Measurements from ENCODE around the gene RAB5IF.

DNA sequence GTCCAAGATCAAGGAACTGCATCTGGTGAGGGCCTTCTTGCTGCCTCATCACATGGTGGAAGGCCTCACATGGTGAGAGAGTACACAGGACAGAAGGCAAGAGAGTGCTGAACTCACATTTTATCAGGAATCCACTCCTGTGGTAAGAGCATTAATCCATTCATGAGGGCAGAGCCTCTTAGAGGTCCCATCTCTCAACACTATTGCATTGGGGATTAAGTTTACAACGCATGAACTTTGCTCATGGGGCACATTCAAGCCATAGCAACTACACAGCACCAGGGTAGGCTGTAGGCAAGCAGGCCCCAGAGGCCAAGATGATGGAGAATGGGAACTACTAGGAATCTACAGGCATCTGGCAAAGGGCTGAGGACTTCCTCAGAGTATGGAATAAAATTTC, 42.2 kb upstream of the RAB5IF start:
- TF ChIP-seq, protein P1, sequence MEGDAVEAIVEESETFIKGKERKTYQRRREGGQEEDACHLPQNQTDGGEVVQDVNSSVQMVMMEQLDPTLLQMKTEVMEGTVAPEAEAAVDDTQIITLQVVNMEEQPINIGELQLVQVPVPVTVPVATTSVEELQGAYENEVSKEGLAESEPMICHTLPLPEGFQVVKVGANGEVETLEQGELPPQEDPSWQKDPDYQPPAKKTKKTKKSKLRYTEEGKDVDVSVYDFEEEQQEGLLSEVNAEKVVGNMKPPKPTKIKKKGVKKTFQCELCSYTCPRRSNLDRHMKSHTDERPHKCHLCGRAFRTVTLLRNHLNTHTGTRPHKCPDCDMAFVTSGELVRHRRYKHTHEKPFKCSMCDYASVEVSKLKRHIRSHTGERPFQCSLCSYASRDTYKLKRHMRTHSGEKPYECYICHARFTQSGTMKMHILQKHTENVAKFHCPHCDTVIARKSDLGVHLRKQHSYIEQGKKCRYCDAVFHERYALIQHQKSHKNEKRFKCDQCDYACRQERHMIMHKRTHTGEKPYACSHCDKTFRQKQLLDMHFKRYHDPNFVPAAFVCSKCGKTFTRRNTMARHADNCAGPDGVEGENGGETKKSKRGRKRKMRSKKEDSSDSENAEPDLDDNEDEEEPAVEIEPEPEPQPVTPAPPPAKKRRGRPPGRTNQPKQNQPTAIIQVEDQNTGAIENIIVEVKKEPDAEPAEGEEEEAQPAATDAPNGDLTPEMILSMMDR (IDR thresholded peaks at IDR 0.05) = no peak
- TF ChIP-seq POLR2A (IDR thresholded peaks at IDR 0.05) (no peak), EP300 (IDR thresholded peaks at IDR 0.05) (no peak), POLR2AphosphoS5 (IDR thresholded peaks at IDR 0.05) (no peak)
